HepG2 (cell line): Measurements from ENCODE around the gene AMIGO1. TPM values are rescaled to one million over a fixed set of nuclear protein-coding genes. Genes with fewer than 3 reads are reported as not detected.

Source experiments
- ATF1 ChIP-seq: IDR thresholded peaks from 2 replicates; pipeline ENCODE4 v1.6.1; 2016; ENCODE audit warnings: mild to moderate bottlenecking, control low read depth
- ATF7-NPFF ChIP-seq: sonication (generic); formaldehyde crosslinking; IDR thresholded peaks from 2 replicates; pipeline ENCODE4 v1.8.1; 2023; ENCODE audit warnings: mild to moderate bottlenecking, low read depth, missing genetic modification reagents, moderate library complexity
- EHMT2 ChIP-seq: fragments of 200-600 bp; sonication (generic); IDR thresholded peaks from 2 replicates; pipeline ENCODE4 v1.7.0; 2017; ENCODE audit warnings: antibody characterized with exemption, low read depth, low read length, borderline replicate concordance
- FOXM1 ChIP-seq: sonication (generic); formaldehyde crosslinking; IDR thresholded peaks from 2 replicates; pipeline ENCODE4 v1.5.0; 2020; ENCODE audit warnings: missing genetic modification reagents
- GMEB2 ChIP-seq: IDR thresholded peaks from 2 replicates; pipeline ENCODE4 v1.6.1; 2016; ENCODE audit warnings: missing biosample characterization, missing genetic modification reagents, low read depth
- GPN1 ChIP-seq: sonication (generic); formaldehyde crosslinking; IDR thresholded peaks from 2 replicates; pipeline ENCODE4 v1.5.1; 2020; ENCODE audit warnings: missing genetic modification reagents, borderline replicate concordance
- HNF1B ChIP-seq: sonication (generic); formaldehyde crosslinking; IDR thresholded peaks from 2 replicates; pipeline ENCODE4 v1.5.1; 2020; ENCODE audit warnings: mild to moderate bottlenecking, moderate library complexity, missing genetic modification reagents
- HNRNPK ChIP-seq: fragments of 200-400 bp; formaldehyde crosslinking; IDR thresholded peaks from 2 replicates; pipeline ENCODE4 v1.6.1; 2018; ENCODE audit warnings: low read length, low read depth, moderate library complexity, mild to moderate bottlenecking; ENCODE audit not compliant: poor library complexity, severe bottlenecking
- MTA1 ChIP-seq: sonication (generic); formaldehyde crosslinking; IDR thresholded peaks from 2 replicates; pipeline ENCODE4 v1.4.0; 2020; ENCODE audit warnings: missing genetic modification reagents, mild to moderate bottlenecking, borderline replicate concordance
- MTF2 ChIP-seq: sonication (generic); formaldehyde crosslinking; IDR thresholded peaks from 2 replicates; pipeline ENCODE4 v1.5.0; 2020; ENCODE audit warnings: missing genetic modification reagents, borderline replicate concordance
- MYC ChIP-seq: sonication (generic); formaldehyde crosslinking; IDR thresholded peaks from 2 replicates; pipeline ENCODE4 v1.9.0; 2021; ENCODE audit warnings: missing genetic modification reagents, borderline replicate concordance
- NRL ChIP-seq: sonication (generic); formaldehyde crosslinking; IDR thresholded peaks from 2 replicates; pipeline ENCODE4 v1.5.0; 2020; ENCODE audit warnings: missing genetic modification reagents, mild to moderate bottlenecking, moderate library complexity, borderline replicate concordance
- PCBP1 ChIP-seq: fragments of 200-400 bp; formaldehyde crosslinking; IDR thresholded peaks from 2 replicates; pipeline ENCODE4 v1.6.1; 2017; ENCODE audit warnings: mild to moderate bottlenecking, low read depth, low read length, borderline replicate concordance
- POGZ ChIP-seq: sonication (generic); formaldehyde crosslinking; IDR thresholded peaks from 2 replicates; pipeline ENCODE4 v1.4.0; 2020; ENCODE audit warnings: mild to moderate bottlenecking, missing genetic modification reagents
- SKI ChIP-seq: fragments of 450-650 bp; IDR thresholded peaks from one replicate; pipeline ENCODE4 v1.6.1; 2018; ENCODE audit warnings: mild to moderate bottlenecking; ENCODE audit not compliant: partially characterized antibody
- SMARCE1 ChIP-seq: fragments of 450-650 bp; IDR thresholded peaks from 2 replicates; pipeline ENCODE4 v1.6.1; 2017; ENCODE audit warnings: borderline replicate concordance
- SP4 ChIP-seq: sonication (generic); formaldehyde crosslinking; IDR thresholded peaks from 2 replicates; pipeline ENCODE4 v1.8.1; 2023; ENCODE audit warnings: mild to moderate bottlenecking, missing genetic modification reagents
- SYNCRIP ChIP-seq: fragments of 200-400 bp; formaldehyde crosslinking; IDR thresholded peaks from 2 replicates; pipeline ENCODE4 v1.6.1; 2018; ENCODE audit warnings: mild to moderate bottlenecking, low read depth, low read length; ENCODE audit not compliant: insufficient read depth
- TSC22D2 ChIP-seq: sonication (generic); formaldehyde crosslinking; IDR thresholded peaks from 2 replicates; pipeline ENCODE4 v1.5.1; 2020; ENCODE audit warnings: missing genetic modification reagents, mild to moderate bottlenecking, borderline replicate concordance
- ZNF12 ChIP-seq: sonication (generic); formaldehyde crosslinking; IDR thresholded peaks from 2 replicates; pipeline ENCODE4 v1.5.0; 2020; ENCODE audit warnings: missing genetic modification reagents
- ZNF138 ChIP-seq: sonication (generic); formaldehyde crosslinking; IDR thresholded peaks from 2 replicates; pipeline ENCODE4 v1.5.0; 2020; ENCODE audit warnings: mild to moderate bottlenecking, low read depth, missing genetic modification reagents
- ZNF292 ChIP-seq: sonication (generic); formaldehyde crosslinking; IDR thresholded peaks from 2 replicates; pipeline ENCODE4 v1.8.1; 2022; ENCODE audit warnings: mild to moderate bottlenecking, low read depth, missing genetic modification reagents, borderline replicate concordance
- ZNF33B ChIP-seq: sonication (generic); formaldehyde crosslinking; IDR thresholded peaks from 2 replicates; pipeline ENCODE4 v1.5.1; 2020; ENCODE audit warnings: mild to moderate bottlenecking, missing genetic modification reagents
- ZNF503 ChIP-seq: sonication (generic); formaldehyde crosslinking; IDR thresholded peaks from 2 replicates; pipeline ENCODE4 v1.4.0; 2020; ENCODE audit warnings: missing genetic modification reagents
- ZNF549 ChIP-seq: sonication (generic); formaldehyde crosslinking; IDR thresholded peaks from 2 replicates; pipeline ENCODE4 v1.5.0; 2020; ENCODE audit warnings: missing genetic modification reagents
- ZNF839 ChIP-seq: sonication (generic); formaldehyde crosslinking; IDR thresholded peaks from 2 replicates; pipeline ENCODE4 v1.4.0; 2020; ENCODE audit warnings: missing genetic modification reagents, mild to moderate bottlenecking, borderline replicate concordance
- polyA plus RNA-seq, 8 experiments: library from polyadenylated mRNA; depleted of rRNA in 3 of 8; stranded (reverse) in 7 of 8; unstranded in 1 of 8; fragments of >200 nt; fragmentation: Illumina TruSeq in 4 of 8; extraction: Trizol in 4 of 8; gene quantifications; 2 replicates each; pipeline versions ENCODE4 v1.2.1 to v1.2.3, GENCODE V29; 2011 to 2016; ENCODE audit warnings: low read depth in 4 of 8, missing spikeins in 1 of 8, mixed read lengths in 1 of 8; ENCODE audit not compliant: insufficient read depth in 1 of 8
- total RNA-seq, 5 experiments: library from RNA; depleted of rRNA; stranded (reverse); fragments of >200 nt; fragmentation: Illumina TruSeq; extraction: Trizol; gene quantifications; 2 replicates each; pipeline ENCODE4 v1.2.3, GENCODE V29; 2016; ENCODE audit warnings: low read depth in 1 of 5

The AMIGO1 gene
- total and polyA plus RNA-seq, 2 of the 13 experiments (the other 11 are each of a cell fraction or from before 2014, with no cell fraction given), result 0.40 to 1.3 TPM

- peak; percentile 90 for TF ChIP-seq POGZ (CRISPR knock-in tag)
- TF ChIP-seq HNF1B (CRISPR knock-in tag), result peak; percentile 91
- TF ChIP-seq SP4 (CRISPR knock-in tag), result peak; percentile 64; the same call in 1 of the 2 replicates
- peak; percentile 53; the same call in 1 of the 2 replicates for TF ChIP-seq GMEB2 (CRISPR knock-in tag)
- TF ChIP-seq ZNF12 (CRISPR knock-in tag), result no peak
- TF ChIP-seq ATF7-NPFF (CRISPR knock-in tag), result no peak
- TF ChIP-seq SKI, result peak; percentile 67
- no peak for TF ChIP-seq MTF2
- peak; percentile 58 for TF ChIP-seq HNRNPK
- peak; percentile 33; the same call in 1 of the 2 replicates for TF ChIP-seq ZNF292 (CRISPR knock-in tag)
- no peak for TF ChIP-seq GPN1 (CRISPR knock-in tag)
- TF ChIP-seq NRL (CRISPR knock-in tag), result peak; percentile 58; the same call in 1 of the 2 replicates
- peak; percentile 77 for TF ChIP-seq MYC (CRISPR knock-in tag)
- TF ChIP-seq SYNCRIP, result no peak
- no peak for TF ChIP-seq ZNF33B (CRISPR knock-in tag)
- TF ChIP-seq MTA1 (CRISPR knock-in tag), result peak; percentile 66; the same call in 1 of the 2 replicates
- TF ChIP-seq SMARCE1, result no peak
- no peak for TF ChIP-seq PCBP1
- no peak for TF ChIP-seq ZNF549
- TF ChIP-seq ZNF138 (CRISPR knock-in tag), result 0 out of 2 replicates have a peak, but pooled peaks have one; percentile 74
- TF ChIP-seq FOXM1 (CRISPR knock-in tag), result no peak
- TF ChIP-seq ATF1 (CRISPR knock-in tag), result no peak
- no peak for TF ChIP-seq EHMT2
- peak; percentile 65; the same call in 1 of the 2 replicates for TF ChIP-seq TSC22D2 (CRISPR knock-in tag)
- TF ChIP-seq ZNF839 (CRISPR knock-in tag), result no peak
- TF ChIP-seq ZNF503 (CRISPR knock-in tag), result no peak
Observed at GRCh38 chr1:109493805-109494539, 15.6 kb downstream of the AMIGO1 start, which contains the start of gene CYB561D1 (continued).
